DOHH2 (cell line): ENCODE results near the gene GLCCI1.

Source experiments
- CTCF ChIP-seq: fragments of 200-600 bp; sonication (generic); IDR thresholded peaks from one replicate; pipeline ENCODE4 v1.5.1; 2014; ENCODE audit warnings: antibody characterized with exemption, mild to moderate bottlenecking, low read depth, low read length; ENCODE audit not compliant: poor library complexity, severe bottlenecking
- EZH2phosphoT487 ChIP-seq: fragments of 200-600 bp; sonication (generic); IDR thresholded peaks from 2 replicates; pipeline ENCODE4 v1.6.1; 2017; ENCODE audit warnings: borderline replicate concordance, mild to moderate bottlenecking, antibody characterized with exemption, low read length, moderate library complexity, mixed read lengths

GRCh38 chr7:8121243-8121642, 152.6 kb downstream of the GLCCI1 start:
- TF ChIP-seq CTCF (no peak), EZH2phosphoT487 (no peak)
